Measurements from ENCODE around the gene CSRNP3. TPM values are rescaled to one million over a fixed set of nuclear protein-coding genes. Genes with fewer than 3 reads are reported as not detected.

Gene CSRNP3
- total RNA-seq, 1 donor from 2014 or later: not detected

DNA sequence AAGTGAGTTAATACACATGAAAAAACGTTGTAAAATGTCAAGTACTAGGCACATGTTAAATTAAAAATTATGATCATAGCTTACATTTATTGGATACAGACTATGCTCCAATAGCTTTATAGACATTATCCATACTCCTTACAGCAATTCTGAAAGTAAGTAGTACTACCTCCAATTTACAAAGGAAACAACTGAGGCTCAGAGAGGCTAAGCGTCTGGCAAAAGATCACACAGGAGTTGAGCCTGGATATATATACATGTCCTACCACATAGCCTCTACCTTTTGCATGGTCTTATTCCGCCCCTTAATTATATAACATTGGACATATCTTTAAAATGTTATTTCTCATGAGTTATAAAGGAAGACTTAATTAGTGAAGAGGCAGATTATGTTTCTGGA lies 127.3 kb downstream of the CSRNP3 start:
- CTCF ChIA-PET: no interaction called here
- H3K27ac Mint-ChIP-seq: no peak overlapping the region
- ATAC-seq (ENCODE audit: low read depth) (no peak), DNase-seq (no peak)
- no peaks in the 10 kb centered on the region for H3K36me3 Mint-ChIP-seq (ENCODE audit: low read depth)
- intact Hi-C loops (cut with micrococcal nuclease): loop anchor here (5.0 kb wide), 1 partner anchor 196 kb away; the partner anchor contains the start of gene GALNT3
- H3K9me3 Mint-ChIP-seq: no peaks in the 10 kb centered on the region
- TF ChIP-seq, protein P1, sequence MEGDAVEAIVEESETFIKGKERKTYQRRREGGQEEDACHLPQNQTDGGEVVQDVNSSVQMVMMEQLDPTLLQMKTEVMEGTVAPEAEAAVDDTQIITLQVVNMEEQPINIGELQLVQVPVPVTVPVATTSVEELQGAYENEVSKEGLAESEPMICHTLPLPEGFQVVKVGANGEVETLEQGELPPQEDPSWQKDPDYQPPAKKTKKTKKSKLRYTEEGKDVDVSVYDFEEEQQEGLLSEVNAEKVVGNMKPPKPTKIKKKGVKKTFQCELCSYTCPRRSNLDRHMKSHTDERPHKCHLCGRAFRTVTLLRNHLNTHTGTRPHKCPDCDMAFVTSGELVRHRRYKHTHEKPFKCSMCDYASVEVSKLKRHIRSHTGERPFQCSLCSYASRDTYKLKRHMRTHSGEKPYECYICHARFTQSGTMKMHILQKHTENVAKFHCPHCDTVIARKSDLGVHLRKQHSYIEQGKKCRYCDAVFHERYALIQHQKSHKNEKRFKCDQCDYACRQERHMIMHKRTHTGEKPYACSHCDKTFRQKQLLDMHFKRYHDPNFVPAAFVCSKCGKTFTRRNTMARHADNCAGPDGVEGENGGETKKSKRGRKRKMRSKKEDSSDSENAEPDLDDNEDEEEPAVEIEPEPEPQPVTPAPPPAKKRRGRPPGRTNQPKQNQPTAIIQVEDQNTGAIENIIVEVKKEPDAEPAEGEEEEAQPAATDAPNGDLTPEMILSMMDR (IDR thresholded peaks at IDR 0.05): no peak
- H3K27me3 Mint-ChIP-seq: no peaks in the 10 kb centered on the region
- POLR2A ChIA-PET: no interaction called here
- no peak overlapping the region for H3K4me3 Mint-ChIP-seq
- peaks cover 13% of the 10 kb centered on the region for H3K4me1 Mint-ChIP-seq

DNA sequence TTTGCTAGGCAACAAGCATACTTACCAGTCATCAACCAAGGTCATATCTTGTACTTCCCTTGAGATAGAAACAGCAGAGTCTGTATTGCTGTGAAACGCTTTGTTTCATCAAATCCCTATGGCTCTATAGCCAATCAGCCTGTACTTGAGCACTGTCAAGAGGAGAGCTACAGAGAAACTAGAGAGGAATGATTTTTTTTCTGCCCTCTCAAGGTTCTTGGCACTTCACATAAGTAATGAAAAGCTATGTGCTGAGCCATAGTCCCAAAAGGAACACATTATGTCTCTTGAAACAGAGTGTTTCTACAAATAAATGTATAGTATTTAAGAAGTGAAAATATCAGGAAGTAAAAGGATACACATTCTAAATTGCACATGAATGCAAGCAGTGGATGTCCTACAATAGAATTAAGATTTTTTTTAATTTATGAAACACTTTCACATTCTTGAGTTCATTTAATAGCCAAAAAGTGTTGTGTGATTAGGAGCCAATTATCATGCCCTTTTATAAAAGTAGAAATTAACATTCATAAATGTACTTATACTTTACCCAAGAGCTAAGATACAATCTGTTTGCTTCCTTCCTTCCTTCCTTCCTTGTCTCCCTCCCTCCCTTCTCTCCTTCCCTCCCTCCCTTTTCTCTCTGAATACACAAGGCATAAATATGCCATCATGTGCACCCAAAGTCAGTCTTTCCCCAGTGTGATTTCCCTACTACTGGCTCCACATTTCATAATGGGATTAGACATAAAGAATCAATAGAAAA lies 131.8 kb downstream of the CSRNP3 start:
- Mint-ChIP-seq H3K27me3 (peaks cover 5% of the 10 kb centered on the region), H3K27ac (no peak overlapping the region), H3K9me3 (no peaks in the 10 kb centered on the region), H3K36me3 (ENCODE audit: low read depth) (no peaks in the 10 kb centered on the region), H3K4me3 (no peak overlapping the region), H3K4me1 (no peaks in the 10 kb centered on the region)
- TF ChIP-seq, protein P1 (IDR thresholded peaks at IDR 0.05): no peak
- ATAC-seq (ENCODE audit: low read depth) (no peak), DNase-seq (no peak)
- intact Hi-C loops (cut with micrococcal nuclease): no loop called here
- ChIA-PET POLR2A (no interaction called here), CTCF (no interaction called here)

GRCh38 chr2:165601928-165602521 lies 132.5 kb downstream of the CSRNP3 start:
- ATAC-seq (ENCODE audit: low read depth) (no peak), DNase-seq (no peak)
- ChIA-PET POLR2A (no interaction called here), CTCF (no interaction called here)
- Mint-ChIP-seq H3K9me3 (no peaks in the 10 kb centered on the region), H3K27me3 (peaks cover 5% of the 10 kb centered on the region), H3K36me3 (ENCODE audit: low read depth) (no peaks in the 10 kb centered on the region), H3K4me1 (no peaks in the 10 kb centered on the region), H3K27ac (no peak overlapping the region), H3K4me3 (no peak overlapping the region)
- intact Hi-C loops (cut with micrococcal nuclease): no loop called here
- TF ChIP-seq, protein P1 (IDR thresholded peaks at IDR 0.05): no peak

GRCh38 chr2:165609672-165610071 lies 140.2 kb downstream of the CSRNP3 start:
- no peak for ATAC-seq (ENCODE audit: low read depth)
- no peak overlapping the region for H3K4me3 Mint-ChIP-seq
- H3K27me3 Mint-ChIP-seq: peaks cover 3% of the 10 kb centered on the region
- intact Hi-C loops (cut with micrococcal nuclease): loop anchor here (5.0 kb wide), 1 partner anchor 37 kb away; no protein-coding TSS in a partner anchor
- H3K4me1 Mint-ChIP-seq: peaks cover 8% of the 10 kb centered on the region
- H3K27ac Mint-ChIP-seq: no peak overlapping the region
- ChIA-PET POLR2A (no interaction called here), CTCF (no interaction called here)
- no peaks in the 10 kb centered on the region for H3K9me3 Mint-ChIP-seq
- TF ChIP-seq, protein P1 (IDR thresholded peaks at IDR 0.05): no peak
- no peaks in the 10 kb centered on the region for H3K36me3 Mint-ChIP-seq (ENCODE audit: low read depth)
- DNase-seq: no peak

- Mint-ChIP-seq H3K4me1 (peaks cover 8% of the 10 kb centered on the region), H3K27me3 (no peaks in the 10 kb centered on the region), H3K36me3 (ENCODE audit: low read depth) (no peaks in the 10 kb centered on the region), H3K4me3 (no peak overlapping the region), H3K27ac (no peak overlapping the region), H3K9me3 (no peaks in the 10 kb centered on the region)
- intact Hi-C loops (cut with micrococcal nuclease): loop anchor here (5.0 kb wide), 1 partner anchor 38 kb away; no protein-coding TSS in a partner anchor
- ChIA-PET CTCF (no interaction called here), POLR2A (no interaction called here)
- TF ChIP-seq, protein P1 (IDR thresholded peaks at IDR 0.05): no peak
- no peak for DNase-seq
- no peak for ATAC-seq (ENCODE audit: low read depth)
Observed at GRCh38 chr2:165610591-165611029, 141.1 kb downstream of the CSRNP3 start.

Data from activated B cell treated with CpG ODN at 0.5 μM for 24 hours (primary cell).